HG03064 (cell line): ENCODE data around the gene PYDC2.
"Not testable (repeated sequence)": the region's sequence is repeated elsewhere in the genome, so short reads cannot be mapped to it uniquely, and the experiment has no call there.

Experiments used
- ATAC-seq: cut with Tn5 transposase; IDR thresholded peaks from one replicate; pipeline ENCODE4 v1.9.1; 2021; ENCODE audit warnings: low read depth; ENCODE audit not compliant: unreplicated experiment

PYDC2 gene

DNA sequence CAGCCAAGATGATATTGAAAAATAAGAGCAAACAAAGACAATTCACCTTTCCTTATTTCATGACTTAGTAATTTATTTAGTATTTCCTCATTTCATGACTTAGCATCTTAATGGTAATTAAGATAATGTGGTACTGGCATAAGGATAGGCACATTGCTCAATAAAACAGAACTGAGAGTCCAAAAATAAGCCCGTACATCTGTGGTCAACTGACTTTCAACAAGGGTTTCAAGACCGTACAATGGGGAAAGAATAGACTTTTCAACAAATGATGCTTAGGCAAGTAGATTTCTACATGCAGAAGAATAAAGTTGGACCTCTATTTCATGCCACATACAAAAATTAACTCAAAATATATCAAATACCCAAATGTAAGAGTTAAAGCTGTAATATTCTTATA, 603 bp upstream of the PYDC2 start:
- ATAC-seq, result no peak

DNA sequence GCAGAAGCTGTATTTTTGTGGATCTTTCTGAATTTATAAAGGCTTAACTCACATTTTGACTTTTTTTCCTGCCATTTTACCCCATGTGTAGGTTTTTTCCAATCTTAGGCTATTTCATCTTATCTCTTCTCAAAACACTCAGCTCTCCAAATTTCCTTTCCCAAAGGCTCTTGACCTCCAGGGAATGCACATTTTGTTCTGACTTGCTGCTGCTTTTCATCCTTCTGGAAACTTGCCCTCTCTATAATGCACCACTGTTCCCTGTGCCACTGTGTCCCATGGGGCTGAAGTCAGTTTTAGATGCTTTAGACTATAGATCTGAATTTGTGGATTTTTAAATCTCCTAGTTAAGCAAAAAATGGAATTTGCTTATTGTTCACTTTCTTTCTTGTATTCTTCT, 9.1 kb downstream of the PYDC2 start:
- no peak for ATAC-seq

DNA sequence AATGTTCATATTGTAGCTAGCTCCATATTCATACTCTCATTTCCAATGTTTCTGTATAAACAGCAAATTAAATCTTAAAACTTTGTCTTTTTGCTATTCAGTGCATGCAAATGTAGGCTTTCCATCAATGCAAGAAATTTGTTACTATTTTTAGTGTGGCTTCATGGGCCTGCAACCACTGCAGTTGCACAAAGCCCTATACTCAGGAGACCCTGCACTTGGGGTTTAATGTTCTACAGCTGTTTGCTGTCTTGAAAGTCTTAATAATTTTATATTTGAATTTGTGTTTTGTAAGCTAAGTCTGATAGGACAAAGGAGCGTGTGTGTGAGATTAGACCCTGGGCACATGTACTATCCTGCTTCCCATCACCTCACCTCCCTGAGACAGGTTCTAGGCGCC, 9.6 kb downstream of the PYDC2 start:
- ATAC-seq, result no peak

DNA sequence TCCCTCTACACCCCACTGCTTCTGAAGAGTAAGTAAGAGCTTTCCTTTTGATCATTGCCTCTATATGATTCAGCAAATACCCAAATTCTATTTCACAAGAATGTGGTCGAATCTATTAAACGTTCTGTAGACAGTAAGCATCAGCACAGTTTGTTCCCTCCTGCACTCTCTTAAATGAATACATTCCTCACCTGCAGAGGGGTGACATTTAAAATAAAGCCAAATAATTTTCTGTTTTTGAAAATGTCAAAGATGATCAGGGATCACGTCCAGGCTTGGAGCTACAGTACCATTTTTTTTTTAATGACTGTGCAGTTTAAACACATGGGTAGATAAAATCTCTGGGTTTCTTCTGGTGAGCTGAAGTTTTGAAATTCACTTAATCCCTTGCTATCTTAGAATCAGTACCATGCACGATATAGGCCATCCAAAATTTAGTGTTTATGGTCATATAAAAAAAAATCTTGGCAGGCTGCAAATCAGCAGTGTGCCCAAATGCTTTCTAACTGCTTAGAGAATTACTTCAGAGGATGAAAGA, 12.8 kb downstream of the PYDC2 start:
- no peak for ATAC-seq

DNA sequence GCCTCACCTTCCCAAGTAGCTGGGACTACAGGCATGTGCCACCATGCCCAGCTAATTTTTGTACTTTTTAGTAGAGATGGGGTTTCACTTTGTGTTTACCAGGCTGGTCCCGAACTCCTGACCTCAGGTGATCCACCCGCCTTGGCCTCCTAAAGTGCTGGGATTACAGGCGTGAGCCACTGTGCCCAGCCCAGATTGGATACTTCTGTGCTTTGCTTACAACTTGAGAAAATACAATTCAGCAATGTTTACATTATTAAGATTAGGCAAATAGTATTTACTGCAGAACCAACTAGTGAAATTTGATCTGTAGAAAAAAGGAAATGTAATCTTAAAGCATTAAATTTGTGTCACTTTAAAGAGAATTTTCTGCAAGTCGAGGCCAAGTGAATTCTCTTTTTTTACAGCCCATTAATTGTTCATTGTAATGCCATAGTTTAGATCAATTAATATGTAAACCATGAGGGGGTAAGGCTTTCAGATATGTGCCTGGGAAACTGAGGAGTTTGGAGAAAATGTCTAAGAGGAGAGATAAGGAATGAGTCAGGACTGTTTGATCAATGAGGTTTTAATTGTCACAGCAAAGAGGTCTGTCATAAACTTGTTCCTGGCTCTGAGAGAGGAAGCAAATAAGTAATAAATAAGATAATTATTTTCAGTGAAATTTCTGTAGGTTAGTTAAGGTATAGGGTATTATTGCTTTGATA, 15.3 kb downstream of the PYDC2 start:
- no peak for ATAC-seq

DNA sequence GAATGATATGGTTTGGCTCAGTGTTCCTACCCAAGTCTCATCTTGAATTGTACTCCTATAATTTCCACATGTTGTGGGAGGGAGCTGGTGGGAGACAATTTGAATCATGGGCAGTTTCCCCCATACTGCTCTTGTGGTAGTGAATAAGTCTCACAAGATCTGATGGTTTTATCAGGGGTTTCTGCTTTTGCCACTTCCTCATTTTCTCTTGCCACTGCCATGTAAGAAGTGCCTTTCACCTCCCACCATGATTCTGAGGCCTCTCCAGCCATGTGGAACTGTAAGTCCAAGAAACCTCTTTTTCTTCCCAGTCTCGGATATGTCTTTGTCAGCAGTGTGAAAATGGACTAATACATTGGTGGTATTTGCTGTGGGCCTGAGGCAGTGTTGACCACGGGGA, 23.0 kb downstream of the PYDC2 start:
- ATAC-seq, result not testable (repeated sequence)

DNA sequence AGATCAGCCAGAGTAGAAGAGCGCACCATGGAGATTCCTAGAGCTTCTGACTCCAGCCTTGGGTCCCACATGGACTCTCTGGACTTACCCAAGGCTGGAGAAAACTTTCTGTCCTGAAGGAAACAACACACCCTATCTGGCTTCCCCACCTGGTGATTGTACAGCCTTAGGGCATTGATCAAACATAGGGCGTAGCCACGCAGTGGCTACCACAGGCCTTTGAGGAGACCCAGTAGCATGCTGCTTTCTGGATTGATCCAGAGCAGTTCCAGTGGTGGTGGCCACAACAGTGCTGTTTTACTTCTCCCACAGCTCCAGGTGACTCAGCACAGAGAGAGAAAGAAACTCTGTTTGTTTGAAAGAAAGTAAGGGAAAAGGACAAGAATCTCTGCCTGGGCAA, 23.5 kb downstream of the PYDC2 start:
- ATAC-seq, result no peak

DNA sequence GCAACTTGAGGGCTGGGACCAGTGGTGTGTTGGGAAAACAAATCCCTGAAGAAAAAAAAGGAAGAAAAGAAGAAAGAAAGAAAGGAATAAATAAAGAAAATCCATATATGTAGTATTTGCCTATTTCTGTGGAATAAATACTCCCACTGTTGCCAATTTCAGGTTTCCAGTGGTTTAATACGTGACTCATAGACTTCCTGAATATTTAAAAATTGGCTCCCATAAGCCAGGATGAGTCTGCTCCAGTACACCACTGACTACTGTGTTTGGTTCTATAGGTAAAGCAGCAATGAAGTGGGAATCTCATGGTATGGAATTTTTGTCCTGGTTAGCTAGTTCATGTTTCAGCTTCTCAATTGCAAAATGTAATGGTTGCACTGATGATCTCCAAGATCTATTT, 31.6 kb downstream of the PYDC2 start:
- ATAC-seq, result no peak

DNA sequence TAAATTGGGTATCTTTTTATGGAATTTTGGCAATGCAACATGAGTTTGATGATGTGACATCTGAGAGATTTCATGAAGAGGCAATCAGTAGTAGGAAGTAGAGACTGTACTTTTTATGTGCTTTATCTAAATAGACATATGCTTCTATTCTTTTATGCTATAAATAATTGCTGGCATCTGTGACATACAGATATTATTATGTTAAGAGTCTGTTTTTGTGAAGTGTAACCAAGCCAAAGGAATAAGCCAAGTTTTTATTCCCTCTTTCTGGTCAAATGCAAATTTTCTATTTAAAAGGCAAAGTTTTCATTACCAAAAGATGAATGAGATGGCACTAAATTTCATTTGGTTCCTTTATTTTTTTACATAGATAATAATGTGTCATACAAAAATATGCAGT, 32.4 kb downstream of the PYDC2 start:
- no peak for ATAC-seq

DNA sequence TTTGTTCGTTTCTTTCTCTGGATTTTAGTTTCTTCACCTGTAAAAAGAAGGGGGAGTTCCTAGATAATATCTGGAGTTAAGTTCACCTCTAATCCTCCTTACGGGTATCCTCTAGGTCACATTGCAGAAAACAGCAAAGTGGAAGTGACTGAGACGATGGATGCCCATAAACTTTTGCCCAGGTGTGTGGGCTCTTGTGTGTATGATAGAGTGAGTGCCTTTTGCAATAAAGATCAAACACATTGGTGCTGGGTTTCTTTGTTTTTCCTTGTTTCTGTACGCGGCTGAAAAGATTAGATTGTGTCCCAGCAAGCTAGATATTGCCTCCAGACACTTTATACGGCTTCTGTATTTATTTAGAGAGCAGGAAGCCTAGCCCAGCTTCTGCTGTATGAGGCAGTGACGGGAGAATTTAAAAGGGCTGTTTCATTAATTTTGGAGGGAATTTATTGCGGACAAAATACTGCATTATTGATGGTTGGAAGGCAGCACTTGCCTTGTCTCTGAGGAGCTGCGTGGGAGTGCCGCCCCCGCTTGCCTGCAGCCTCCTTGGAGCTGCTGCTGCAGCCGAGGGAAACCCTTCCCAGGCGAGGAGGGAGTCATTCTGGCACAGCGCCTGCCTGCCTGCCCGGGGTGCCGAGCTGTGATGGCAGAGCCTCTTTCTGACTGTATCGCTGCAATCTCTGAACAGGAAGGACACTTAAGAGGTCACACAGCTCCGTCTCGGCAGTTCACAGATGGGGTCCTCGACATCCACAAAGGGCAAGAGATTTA, 38.5 kb downstream of the PYDC2 start:
- no peak for ATAC-seq

DNA sequence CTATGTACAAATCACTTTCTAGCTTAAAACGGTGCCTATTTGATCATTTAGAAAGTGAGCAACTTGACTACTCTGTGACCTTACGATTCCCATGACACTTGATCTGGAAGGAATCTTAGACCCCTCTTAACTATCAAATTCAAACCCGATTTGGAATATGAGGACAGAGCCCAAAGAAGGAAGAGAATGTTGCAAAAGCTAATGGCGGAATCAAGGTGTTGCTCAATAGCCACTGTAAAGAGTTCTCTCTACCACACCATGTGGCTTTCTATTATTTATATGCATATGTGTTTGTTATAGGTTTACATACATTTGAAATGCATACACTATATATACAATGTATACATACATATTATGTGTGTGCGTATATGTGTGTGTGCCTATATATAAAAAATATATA, 39.9 kb downstream of the PYDC2 start:
- no peak for ATAC-seq

DNA sequence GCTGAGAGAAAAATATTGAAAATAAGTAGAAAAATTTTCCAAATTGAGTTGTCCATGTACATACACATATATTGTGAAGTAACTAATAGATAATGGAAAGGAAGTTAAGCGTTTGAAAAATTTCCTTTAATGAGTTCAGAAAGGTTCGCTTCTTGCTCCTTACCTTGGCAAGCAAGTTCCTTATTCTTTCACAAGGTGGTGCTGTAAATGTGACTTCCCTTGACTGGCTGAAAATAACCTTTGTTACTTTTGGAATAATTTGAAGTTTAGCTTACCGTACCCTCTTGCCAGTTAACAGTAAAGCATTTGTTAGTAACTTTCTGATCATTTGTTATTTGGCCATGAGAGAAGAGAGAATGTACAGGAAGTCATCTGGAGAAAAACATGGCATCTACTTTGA, 41.6 kb downstream of the PYDC2 start:
- no peak for ATAC-seq

DNA sequence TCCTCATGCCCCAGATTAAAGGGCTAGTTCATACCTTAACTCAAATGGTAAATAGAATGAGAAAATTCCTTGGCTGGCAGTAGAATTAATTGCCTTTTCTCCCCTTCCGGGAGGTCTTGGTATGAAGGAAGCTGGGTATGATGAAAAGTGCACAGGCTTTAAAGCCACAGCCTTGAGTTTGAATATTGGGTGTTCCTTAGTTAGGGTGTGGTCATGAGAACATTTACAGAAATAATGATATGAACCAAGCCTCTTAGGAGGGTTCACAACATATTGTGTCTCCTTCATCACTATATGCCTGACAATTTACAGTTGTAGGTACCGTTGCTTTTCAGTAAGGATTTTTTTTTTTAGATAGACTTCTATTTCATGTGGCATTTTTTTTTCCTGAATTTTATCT, 48.1 kb downstream of the PYDC2 start:
- no peak for ATAC-seq
